ENCODE data around the gene SRC.

Gene SRC

DNA sequence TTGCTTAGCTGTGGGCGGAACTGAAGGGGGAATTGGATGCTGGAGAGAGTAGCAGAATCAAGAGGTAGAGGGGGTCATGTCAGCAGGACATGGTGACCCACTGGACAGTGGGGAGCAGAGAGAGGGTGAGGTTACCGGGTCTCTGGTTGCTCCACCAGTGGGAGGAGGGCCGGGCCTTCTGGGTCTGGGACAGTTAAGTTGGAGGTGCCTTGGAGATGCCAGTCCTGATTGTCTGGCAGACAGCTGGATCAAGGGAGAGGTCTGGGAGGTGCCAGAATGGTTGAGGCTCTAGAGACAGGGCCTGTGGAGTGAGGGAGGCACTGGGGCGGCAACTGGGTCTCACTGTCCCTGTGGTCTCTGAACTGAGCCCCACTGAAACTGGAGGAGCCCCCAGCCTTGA, 31.8 kb upstream of the SRC start:
- DNase-seq (ENCODE audit: low read depth, low spot score) = no peak
- H3K27ac ChIP-seq = no peak overlapping the region

DNA sequence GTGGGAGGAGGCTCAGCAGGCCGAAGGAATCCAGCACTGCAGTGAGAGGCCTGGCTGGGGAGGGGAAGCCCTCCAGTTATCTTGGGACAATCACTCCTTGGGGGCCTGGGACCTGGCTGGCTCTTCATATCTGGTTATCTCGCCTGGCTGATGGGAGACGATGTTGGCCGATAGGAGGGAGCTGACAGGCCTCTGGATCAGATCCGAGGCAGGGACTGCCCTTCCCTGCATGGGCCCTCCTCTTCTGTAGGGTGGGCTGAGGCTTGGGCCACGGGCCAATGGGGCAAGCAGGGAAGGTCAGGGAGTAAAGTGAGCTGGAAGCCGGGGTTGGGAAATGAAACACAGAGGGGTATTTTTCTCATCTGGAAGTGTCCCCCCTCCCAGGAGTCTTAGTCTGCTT, 31.3 kb upstream of the SRC start:
- peak overlapping the region; percentile 69 for H3K27ac ChIP-seq
- DNase-seq (ENCODE audit: low read depth, low spot score) = no peak

DNA sequence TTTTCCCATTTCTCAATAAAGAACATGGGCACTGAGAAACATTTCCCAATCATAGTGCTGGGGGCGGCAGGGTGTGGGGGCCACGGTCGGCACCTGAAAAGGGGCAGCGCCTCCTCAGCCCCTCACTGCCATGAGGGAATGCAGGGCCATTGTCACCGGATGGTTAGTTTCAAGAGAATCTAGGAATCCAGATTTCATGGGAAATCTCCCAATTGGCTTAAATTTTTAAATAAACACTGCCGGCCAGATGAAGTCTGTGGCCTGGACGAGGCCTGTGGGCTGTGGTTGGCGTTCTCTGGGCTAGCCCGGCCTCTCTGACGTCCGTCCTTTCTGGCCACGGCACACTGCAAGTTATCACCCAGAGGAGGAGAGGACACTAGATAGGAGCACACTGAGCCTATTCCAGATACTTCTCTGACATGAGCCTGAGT, 30.9 kb upstream of the SRC start:
- no peak for DNase-seq (ENCODE audit: low read depth, low spot score)

DNA sequence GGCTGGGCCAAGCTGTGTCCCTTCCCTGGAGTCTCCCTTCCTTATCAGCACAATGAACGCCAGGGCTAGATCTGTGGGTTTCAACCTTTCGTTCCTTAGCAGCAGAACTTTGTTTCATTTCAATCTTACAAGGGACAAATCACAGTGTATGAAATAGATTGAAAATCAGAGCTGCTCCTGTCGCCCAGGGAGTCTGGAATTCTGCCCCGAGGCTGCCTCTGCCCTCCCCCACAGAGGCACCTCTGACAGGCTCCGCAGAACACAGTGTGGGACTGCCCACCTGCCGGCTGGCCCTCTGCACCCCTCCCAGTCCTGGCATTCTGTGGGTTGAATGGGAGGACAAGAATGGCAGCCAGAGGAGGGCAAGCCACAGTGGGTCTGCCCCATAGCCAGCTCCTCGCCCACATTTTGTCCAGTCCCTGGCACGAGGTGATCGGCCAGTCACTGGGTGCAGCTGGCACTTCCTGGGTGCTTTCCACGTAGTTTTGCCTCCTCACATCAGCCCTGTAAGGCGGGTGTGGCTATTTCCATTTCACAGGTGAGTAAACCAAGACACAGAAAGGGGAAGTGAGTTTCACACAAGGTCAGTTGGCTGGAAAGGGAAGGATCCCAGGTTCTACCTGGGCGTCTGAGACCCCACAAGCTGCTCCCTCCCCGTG, 30.4 kb upstream of the SRC start:
- DNase-seq (ENCODE audit: low read depth, low spot score) = peak; percentile 40
- peak overlapping the region; percentile 69 for H3K27ac ChIP-seq

More for the DNA sequence above, 30.9 kb upstream of the SRC start:
- H3K27ac ChIP-seq = peak overlapping the region; percentile 69

GRCh38 chr20:37316116-37316774, 29.7 kb upstream of the SRC start:
- no peak for DNase-seq (ENCODE audit: low read depth, low spot score)
- H3K27ac ChIP-seq = peak overlapping the region; percentile 69

DNA sequence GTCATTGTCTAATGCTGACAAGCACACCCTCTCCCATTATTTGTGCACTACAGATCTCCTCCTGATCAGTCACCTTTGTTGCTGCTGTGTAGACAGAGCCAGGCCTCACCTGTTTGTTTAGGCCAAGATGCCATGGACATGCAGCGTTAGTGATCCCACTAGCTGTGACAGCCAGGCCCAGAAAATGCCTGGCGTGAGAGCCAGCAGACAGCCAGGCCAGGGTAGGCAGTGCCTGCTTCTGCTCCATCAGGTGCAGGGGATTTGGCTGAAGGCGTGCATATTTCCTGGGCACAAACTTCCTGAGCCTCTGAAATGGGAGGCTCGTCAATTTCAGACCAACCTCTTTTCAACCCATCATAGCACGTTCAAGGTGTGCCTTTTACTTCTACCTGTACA, 29.2 kb upstream of the SRC start:
- H3K27ac ChIP-seq = no peak overlapping the region
- no peak for DNase-seq (ENCODE audit: low read depth, low spot score)

DNA sequence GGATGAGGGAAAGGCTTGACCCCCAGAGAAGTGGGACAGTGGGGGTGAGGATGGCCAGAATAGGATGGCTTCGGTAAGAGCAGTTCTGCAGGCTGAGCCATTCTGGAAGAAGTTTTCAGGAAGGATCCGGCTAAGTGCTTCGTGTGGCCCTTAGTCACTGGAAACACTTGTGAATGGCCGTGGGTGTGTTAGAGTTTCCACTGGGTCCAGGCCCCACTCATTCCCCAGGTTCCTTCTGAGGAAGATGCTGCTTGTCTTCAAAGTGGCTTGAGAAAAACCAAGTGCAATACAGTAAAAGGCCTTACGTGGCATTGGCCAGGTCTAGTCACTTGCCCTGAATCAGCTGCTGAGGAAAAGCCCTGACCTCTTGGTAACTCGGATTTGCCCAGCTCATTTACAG, 28.6 kb upstream of the SRC start:
- no peak for DNase-seq (ENCODE audit: low read depth, low spot score)
- H3K27ac ChIP-seq = no peak overlapping the region

GRCh38 chr20:37317994-37318640, 27.8 kb upstream of the SRC start:
- DNase-seq (ENCODE audit: low read depth, low spot score) = no peak
- H3K27ac ChIP-seq = no peak overlapping the region

GRCh38 chr20:37319151-37319671, 26.7 kb upstream of the SRC start:
- no peak for DNase-seq (ENCODE audit: low read depth, low spot score)
- H3K27ac ChIP-seq = peak overlapping the region; percentile 8

DNA sequence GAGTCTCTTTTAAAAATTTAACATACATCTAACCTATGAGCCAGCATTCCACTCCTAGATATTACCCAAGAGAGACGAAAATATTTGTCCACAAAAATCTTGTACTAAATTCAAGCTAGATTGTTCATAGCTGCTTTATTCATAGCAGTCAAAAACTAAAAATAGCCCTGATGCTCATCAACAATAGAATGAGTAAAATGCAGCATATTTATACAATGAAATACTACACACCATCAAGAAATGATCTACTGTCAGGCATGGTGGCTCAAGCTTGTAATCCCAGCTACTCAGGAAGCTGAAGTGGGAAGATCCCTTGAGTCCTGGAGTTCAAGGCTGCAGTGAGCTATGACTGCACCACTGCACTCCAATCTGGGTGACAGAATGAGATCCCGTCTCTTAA, 22.0 kb upstream of the SRC start:
- peak overlapping the region; percentile 20 for H3K27ac ChIP-seq
- no peak for DNase-seq (ENCODE audit: low read depth, low spot score)

- no peak overlapping the region for H3K27ac ChIP-seq
- DNase-seq (ENCODE audit: low read depth, low spot score) = no peak
Observed at GRCh38 chr20:37325206-37325605, 20.7 kb upstream of the SRC start.

DNA sequence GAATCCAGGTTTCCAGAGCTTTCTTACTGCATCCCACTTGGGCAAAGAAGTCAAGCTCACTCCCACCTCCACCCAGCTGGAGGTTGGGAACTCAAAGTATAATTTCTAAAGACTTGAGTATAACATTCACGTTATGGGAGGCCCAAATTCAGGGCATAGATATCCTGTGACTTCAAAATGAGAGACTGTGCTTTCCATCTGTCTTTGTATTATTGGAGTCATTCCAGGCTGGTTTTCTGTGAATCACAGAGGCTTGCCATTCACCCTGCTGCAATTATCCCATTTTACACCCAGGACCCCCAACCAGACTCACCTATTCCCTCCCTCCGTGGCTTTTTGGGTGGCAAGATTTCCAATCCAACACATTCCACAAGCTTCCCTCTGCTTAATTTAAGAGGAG, 19.3 kb upstream of the SRC start:
- DNase-seq (ENCODE audit: low read depth, low spot score) = no peak
- H3K27ac ChIP-seq = no peak overlapping the region

GRCh38 chr20:37327748-37328147, 18.2 kb upstream of the SRC start:
- H3K27ac ChIP-seq = no peak overlapping the region

DNA sequence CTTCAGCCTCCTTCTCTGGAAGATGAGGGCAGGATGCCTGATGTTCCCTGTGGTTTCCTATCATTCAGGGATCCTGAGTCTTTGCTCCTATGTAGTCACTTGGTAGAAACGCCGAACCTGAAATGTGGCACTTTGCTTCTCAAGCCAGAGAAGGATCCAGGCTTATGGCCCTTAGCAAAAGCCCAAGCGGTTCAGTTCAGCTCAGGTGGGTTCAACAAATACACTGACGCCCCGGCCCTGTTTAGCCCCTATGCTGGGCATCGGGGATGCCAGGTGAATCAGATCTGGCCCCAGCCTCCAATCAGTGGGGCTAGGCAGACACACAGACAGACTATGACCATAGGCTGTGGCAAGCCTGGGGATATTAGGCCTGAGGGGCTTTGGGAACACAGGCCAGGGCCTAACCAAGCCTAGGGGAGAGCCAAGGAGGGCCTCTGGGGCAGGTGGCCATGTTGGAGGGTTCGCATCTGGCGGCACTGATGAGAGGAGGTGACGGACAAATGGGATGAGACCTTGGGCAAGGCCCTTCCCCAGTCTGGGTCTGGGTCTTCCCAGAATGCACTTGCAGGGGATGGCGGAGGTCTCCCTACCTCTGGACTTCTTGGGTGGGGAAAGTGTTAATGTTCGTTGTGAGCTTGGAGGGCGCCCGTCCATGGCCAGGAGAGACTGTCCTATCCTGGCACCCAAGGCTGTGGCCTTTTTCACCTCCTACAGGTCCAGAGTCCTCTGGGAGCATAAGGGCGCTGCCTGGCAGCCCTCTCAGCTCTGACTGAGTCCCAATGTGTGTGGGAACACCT, 17.6 kb upstream of the SRC start:
- no peak for DNase-seq (ENCODE audit: low read depth, low spot score)
- H3K27ac ChIP-seq = no peak overlapping the region

More at GRCh38 chr20:37327748-37328147, 18.2 kb upstream of the SRC start:
- DNase-seq (ENCODE audit: low read depth, low spot score) = no peak

DNA sequence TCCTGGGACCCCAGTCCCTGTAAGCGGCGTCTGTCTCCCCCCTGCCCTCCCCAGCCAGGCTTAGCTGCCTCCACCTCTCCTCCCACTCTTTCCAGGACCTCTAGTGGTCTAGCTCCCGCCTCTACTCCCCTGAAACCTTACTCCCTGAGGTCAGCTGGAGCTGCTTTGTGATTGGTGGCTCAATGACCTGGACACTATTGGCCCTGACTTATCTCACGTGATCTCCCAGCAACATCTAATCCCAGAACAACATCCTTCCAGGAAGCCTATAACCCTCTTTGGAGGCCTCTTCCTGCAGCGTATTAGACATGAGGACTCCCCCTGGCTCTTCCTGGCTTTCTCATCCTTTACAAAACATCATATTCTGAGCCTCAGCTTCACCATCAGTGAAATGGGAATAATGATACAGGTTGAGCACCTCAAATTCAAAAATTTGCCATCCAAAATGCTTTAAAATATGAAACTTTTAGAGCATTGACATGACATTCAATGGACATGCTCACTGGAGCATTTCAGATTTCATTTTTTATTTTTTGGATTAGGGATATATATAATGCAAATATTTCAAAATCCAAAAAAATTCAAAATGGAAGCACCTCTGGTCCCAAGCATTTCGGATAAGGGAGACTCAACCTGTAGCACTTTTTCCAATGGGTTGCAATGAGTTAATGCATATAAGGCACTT, 16.3 kb upstream of the SRC start:
- no peak for DNase-seq (ENCODE audit: low read depth, low spot score)
- H3K27ac ChIP-seq = no peak overlapping the region

- DNase-seq (ENCODE audit: low read depth, low spot score) = no peak
- H3K27ac ChIP-seq = no peak overlapping the region
Observed at GRCh38 chr20:37330316-37330715, 15.6 kb upstream of the SRC start.

DNA sequence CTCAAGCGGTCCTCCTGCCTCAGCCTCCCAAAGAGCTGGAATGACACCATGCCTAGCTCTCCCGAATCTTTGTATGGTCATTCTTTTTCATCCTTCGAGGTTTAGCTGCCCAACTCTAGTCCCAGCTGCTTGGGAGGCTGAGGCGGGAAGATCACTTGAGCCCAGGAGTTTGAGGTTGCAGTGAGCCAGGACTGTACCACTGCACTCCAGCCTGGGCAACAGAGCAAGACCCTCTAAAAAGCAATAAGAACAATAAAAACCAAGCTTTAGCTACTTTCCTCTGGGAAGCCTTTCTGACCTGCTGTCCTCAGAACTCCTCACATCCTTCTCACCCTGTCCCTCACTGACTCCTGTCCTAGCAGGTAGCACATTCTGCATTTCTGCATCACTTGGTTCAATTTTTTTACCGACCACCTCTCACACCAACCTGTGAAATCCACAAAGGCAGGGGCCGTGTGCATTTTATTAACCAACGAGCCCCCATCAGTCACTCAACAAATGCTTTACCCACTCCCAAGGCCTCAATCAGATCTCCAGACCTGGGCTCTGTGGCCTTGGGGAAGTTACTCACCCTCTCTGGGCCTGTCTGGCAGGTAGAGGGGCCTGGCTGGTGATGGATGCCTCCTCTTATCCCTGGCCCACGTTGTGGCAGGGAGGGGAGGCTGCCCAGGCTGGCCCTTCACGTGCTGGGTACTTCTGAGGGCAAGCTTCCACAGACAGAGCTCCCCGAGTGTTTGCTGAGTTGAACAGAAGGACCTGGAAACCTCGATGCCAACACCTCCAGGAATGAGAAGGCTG, 14.7 kb upstream of the SRC start:
- DNase-seq (ENCODE audit: low read depth, low spot score) = no peak
- H3K27ac ChIP-seq = peak overlapping the region; percentile 65

DNA sequence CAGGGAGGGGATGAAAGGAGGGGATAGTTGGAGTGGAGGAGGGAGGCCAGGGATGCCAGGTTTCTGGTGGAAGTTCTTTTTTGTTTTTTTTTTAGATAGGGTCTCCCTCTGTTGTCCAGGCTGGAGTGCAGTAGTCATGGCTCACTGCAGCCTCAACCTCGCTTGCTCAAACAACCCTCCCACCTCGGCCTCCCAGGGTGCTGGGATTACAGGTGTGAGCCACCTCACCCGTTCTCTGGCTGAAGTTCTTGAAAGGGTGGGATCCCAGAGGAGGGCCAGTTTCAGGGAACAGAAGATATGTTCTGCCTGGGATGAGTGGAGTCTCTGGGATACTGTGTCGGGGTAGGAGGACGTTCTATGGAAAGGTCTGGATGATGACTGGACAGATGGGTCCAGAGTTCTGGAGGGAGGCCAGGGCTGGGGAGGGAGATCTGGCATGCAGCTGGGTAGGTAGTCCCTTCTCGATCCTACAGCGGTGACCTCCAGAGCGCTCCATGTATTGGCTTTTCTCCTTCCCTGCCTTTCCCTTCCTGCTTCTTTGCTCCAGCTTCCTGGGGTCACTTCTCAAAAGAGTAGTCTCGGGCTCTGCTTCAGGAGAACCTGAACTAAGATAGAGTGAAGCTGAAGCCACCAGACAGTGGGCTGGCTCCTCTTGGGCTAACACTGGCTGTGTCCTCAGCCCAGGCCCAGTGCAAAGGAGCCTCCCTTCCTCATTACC, 12.7 kb upstream of the SRC start:
- no peak overlapping the region for H3K27ac ChIP-seq
- no peak for DNase-seq (ENCODE audit: low read depth, low spot score)
